NCI-H2029 (cell line): ENCODE measurements around the gene PRSS53.
A peak's percentile ranks its signal among the peaks of the same experiment; 100 is the strongest.
"Not testable (repeated sequence)": the region's sequence is repeated elsewhere in the genome, so short reads cannot be mapped to it uniquely, and the experiment has no call there.

Source experiments
- DNase-seq: peaks from one replicate; lab custom pipeline; 2025; lab: John Stamatoyannopoulos, UW

The PRSS53 gene

DNA sequence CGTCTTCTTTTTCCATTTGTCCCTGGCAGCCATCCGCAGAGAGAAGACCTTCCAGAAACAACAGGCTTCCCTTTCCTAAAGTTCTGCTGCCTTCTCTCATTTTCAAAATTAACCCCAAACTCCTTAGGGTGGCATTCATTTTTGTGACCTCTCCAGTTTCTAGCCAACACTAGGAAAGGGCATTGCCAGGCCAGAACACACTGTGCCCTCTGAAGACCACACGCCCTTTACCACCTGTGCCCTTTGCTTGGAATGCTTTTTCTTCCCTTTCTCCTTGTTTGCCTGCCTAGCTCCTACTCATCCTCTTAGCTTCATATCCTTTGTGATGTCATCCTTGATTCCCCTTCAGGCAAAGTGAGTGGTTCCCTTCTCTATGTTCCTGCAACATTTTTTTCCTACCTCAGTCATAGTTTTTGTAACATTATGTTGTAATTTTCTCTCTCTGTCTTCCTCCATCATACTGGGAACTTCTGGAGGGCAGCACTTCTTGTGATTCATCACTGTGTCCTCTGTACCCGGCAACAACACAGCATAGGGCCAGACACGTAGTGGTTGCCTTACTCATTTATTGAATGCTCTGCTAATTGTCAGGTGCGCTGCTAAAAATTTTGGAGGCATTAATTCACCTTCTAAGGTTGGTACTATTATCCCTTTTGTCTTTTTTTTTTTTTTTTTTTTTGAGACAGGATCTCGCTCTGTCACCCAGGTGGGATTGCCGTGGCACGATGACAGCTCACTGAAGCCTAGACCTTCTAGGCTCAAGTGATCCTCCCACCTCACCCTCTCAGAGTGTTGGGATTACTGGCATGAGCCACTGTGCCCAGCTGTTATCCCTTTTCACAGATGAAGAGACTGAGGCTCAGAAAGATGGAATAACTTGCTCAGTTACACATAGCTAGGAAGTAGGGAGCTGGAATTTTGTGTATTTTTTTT is 29.7 kb upstream of the PRSS53 start:
- no peak for DNase-seq

DNA sequence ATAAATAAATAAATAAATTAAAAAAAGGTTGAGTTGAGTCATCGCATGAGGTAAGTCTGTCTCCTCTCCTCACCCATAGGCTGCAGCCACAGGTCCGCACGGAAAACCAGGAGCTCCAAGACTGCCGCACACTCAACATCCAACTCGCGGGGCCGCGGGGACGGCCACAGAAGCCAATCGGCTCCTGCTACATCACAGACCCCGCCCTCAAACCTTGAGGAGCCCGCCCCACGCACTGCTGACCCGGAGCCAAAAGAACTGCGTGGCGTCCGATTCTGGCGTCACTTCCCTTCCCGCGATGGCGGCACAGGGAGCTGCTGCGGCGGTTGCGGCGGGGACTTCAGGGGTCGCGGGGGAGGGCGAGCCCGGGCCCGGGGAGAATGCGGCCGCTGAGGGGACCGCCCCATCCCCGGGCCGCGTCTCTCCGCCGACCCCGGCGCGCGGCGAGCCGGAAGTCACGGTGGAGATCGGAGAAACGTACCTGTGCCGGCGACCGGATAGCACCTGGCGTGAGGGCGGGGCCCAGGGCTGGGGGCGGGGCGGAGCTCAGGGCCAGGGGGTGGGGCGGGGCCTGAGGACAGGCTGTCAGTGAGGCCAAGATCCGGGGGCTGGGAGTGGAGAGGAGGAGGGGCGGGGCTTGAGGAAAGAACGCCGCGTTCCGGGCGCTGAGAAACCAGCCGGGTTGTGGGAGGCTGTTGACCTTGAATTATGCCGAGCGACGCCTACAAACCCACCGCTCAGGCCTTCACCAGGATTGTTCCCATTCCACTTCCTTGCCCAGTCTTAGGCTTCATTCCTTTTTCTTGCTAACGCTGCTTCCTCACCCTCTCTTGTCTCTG is 28.9 kb upstream of the PRSS53 start, which contains the start of gene KAT8:
Gene KAT8 (plus strand): TSS at position 281 of the 839 bp plus-strand sequence. CDS start 18 bp downstream, at position 299.
- DNase-seq: peak; percentile 96

DNA sequence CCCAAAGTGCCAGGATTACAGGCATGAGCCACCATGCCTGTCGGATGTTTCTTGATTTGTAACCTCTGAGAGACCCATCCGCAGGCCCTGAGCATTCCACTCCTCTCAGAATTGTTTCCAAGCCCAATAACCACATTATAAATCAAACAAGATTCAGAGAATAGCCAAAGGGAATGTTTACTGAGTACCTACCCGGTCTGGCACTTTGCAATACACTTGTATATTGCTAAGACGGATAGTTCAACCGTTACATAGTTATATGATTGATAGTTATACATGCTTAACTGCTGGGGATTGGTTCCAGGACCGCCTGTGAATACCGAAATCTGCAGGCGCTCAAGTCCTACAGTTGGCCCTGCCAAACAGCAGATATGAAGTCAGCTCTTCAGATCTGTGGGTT is 25.7 kb upstream of the PRSS53 start:
- no peak for DNase-seq

GRCh38 chr16:31113121-31114120 is 24.7 kb upstream of the PRSS53 start:
- DNase-seq: no peak

- DNase-seq: no peak
These were observed 24.0 kb upstream of the PRSS53 start for GRCh38 chr16:31112711-31113110.

DNA sequence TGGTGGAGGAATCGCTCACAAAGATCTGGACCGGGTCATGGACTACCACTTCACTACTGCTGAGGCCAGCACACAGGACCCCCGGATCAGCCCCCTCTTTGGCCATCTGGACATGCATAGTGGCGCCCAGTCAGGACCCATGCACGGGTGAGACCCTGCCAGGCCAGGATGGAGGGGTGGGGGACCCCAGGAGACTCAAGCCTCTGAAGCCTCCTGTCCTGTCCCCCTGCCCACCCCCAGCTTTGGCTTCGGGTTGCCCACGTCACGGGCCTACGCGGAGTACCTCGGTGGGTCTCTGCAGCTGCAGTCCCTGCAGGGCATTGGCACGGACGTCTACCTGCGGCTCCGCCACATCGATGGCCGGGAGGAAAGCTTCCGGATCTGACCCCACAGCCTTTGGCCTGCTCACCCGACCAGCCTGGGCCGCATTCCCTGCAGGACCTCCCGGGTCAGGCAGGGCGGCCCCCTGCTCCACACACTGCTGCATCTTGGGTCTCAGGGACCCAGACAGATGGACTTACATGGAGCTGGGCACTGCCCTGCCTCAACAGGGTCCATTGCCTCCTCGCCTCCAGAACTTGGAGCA is 23.2 kb upstream of the PRSS53 start:
- DNase-seq: no peak

DNA sequence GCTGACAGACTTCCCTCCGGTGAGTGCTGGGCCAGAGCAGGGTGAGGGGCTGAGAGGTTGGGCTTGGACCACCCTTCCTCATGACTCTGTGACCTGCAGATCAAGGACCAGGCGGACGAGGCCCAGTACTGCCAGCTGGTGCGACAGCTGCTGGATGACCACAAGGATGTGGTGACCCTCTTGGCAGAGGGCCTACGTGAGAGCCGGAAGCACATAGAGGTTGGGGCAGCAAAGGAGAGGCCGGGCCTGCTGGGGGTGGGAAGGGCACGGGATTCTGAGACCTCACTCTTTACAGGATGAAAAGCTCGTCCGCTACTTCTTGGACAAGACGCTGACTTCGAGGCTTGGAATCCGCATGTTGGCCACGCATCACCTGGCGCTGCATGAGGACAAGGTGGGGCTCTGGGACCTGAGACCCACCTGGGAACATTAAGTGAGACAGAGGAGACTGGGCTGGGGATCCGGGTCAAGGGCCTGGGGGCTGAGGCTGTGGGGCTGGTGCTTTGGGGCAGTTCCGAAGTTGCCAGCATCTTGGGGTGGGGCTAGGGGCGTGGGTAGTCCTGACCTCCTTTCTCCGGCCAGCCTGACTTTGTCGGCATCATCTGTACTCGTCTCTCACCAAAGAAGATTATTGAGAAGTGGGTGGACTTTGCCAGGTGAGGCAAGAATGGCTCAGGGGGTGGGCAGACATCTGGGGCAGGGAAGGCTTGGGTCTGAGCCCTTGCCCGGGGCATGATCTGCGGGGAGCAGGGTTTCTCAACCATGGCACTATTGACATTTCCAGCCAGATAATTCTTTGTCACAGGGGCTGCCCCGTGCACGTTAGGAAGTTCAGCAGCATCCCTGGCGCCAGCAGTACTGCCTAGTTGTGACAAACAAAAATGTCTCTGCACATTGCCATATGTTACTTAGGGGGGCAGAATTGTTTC is 21.6 kb upstream of the PRSS53 start:
- no peak for DNase-seq

DNA sequence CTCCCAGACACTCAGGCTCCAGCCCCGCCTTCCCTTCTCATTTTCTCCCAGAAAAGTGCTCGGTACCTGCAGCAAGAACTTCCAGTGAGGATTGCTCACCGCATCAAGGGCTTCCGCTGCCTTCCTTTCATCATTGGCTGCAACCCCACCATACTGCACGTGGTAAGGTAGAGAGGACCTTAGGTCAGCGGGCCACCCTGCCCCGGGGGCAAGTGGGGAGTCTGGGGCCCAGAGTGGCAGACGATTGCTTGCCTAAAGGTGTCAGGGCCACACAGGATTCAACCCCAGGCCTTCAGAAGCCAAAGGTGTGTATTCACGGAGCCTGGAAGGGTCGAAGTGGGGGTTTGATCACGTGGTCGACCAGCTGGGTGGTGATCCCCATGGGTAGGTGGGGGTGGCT is 20.9 kb upstream of the PRSS53 start:
- no peak for DNase-seq

DNA sequence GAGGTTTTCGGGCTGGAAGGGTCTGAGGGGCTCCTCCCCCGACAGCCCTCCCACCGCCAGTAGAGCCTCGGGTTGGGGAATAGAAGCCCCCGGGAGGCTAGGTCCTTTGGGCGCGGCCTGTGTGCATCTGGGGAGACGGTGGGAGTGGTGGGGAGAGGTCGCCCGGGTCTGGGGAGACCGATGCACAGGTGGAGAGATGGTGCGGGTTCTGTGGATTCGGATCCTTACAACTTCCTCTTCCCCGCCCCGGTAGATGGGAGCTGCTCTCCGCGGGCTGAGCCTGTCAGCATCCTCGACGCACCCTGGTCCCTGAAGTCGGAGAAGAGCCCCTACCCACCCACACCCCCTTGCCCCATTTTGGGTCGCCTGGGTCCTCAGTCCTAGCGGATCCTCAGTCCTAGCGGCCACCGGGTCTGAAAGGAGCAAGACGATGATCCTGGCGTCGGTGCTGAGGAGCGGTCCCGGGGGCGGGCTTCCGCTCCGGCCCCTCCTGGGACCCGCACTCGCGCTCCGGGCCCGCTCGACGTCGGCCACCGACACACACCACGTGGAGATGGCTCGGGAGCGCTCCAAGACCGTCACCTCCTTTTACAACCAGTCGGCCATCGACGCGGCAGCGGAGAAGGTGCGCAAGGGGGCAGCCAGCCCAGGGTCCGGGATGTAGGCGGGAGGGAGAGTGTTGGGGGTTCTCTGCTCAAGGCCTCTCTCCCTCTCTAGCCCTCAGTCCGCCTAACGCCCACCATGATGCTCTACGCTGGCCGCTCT is 20.2 kb upstream of the PRSS53 start:
- no peak for DNase-seq

DNA sequence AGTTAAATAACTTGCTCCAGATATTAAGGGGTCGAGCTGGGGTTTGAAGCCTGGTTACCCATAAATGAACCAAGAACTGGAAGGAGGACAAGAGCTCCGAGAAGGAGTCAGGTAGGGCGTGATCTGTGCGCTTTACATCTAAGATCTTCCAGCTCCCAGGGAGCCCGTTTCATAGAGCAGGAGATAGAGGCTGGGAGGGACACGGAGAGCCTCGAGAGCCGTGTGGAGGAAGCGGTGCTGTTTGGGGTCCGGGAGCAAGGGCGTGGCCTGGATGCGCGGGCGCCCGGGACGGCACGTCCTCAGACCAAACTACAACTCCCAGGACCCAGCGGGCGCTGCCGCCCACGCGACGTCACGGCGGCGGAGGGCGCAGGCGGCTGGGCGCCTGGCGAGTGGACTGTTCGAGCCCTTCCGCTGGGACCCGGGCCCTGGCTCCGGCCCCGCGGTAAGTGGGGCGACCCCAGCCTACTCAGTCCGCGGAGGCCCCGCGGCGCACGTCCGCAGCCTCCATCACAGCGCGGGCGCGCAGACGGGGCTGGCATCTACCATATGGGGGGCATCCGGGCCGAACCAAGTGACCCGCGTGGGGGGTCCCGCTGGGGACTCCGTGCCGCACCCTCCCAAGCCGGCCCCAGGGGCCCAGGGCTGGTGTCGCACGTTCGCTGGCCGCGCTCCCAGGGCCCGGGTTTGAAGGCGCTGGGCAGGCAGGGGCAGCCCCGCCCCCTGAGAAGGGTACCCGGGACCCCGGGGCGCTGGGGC is 19.5 kb upstream of the PRSS53 start, which contains the start of gene BCKDK:
Gene BCKDK (plus strand): TSS at position 352 of the 759 bp plus-strand sequence. CDS start 838 bp downstream, outside the sequence.
- peak; percentile 20 for DNase-seq

- no peak for DNase-seq
These were observed 18.7 kb upstream of the PRSS53 start for GRCh38 chr16:31107465-31107867.

DNA sequence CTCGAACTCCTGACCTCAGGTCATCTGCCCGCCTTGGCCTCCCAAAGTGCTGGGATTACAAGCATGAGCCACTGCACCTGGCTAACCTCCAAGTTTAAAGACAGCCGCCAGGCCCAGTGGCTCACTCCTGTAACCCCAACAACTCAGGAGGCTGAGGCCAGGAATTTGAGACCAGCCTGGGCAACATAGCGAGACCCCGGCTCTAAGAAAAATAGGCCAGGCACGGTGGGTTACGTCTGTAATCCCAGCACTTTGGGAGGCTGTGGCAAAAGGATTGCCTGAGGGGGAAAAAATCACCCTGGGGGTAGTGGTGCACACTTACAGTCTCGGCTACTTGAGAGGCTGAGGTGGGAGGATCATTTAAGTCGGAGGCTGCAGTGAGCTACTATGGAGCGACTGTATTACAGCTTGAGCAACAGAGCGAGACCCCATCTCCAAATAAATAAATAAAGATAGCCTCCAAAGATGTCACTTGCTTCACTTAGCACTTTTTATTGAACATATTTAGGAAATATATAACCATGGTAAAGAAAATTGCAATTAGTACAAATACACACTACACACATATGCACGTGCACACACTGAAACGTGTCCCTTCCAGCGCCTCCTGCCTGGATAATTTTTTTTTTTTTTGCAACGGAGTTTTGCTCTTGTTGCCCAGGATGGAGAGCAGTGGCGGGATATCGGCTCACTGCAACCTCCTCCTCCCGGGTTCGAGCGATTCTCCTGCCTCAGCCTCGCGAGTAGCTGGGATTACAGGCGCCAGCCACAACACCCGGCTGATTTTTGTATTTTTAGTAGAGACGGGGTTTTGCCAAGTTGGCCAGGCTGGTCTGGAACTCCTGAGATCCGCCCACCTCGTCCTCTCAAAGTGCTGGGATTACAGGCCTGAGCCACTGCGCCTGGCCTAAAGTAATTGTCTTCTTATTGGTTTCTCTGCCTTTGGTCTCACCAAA is 18.0 kb upstream of the PRSS53 start:
- no peak for DNase-seq

GRCh38 chr16:31105677-31106213 is 17.0 kb upstream of the PRSS53 start:
- DNase-seq: peak; percentile 77

DNA sequence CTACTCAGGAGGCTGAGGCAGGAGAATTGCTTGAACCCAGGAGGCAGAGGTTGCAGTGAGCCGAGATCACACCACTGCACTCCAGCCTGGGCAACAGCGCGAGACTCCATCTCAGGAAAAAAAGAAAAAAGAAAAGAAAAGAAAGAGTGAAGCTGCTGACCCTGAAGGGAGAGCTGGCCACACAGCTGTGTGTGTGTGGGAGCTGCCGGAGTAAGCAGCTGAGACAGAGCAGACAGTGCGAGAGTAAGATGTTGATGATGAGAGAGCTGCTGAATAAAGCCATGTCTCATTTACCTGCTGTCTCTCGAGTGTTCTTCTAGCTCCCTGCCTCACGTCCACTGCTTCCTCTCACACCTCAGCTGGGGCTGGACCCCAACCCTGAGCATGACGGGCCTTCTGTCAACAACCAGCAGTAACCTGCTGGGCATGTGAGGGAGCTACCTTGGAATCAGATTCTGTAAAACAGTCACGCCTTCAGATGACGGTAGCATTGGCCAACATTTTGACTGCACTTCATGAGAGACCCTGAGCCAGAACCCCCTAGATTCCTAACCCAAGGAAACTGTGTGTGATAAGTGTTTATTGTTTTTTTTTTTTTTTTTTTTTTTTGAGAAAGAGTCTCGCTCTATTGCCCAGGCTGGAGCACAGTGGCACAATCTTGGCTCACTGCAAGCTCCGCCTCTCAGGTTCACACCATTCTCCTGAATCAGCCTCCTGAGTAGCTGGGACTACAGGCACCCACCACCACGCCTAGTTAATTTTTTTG is 12.3 kb upstream of the PRSS53 start:
- not testable (repeated sequence) for DNase-seq

GRCh38 chr16:31099860-31100638 is 11.3 kb upstream of the PRSS53 start:
- DNase-seq: no peak
